Neural progenitor cell (in vitro differentiated cells): ENCODE data around the gene ALOX12B.
A peak's percentile ranks its signal among the peaks of the same experiment; 100 is the strongest.

Experiments used
- EZH2phosphoT487 ChIP-seq: fragments of 200-600 bp; sonication (generic); IDR thresholded peaks from 2 replicates; pipeline ENCODE4 v1.6.1; 2017; ENCODE audit warnings: antibody characterized with exemption
- TF ChIP-seq, protein P1 (sequence below): fragments of 200-600 bp; sonication (generic); IDR thresholded peaks from 2 replicates; pipeline ENCODE4 v1.5.1; 2017; ENCODE audit warnings: antibody characterized with exemption, mild to moderate bottlenecking

DNA sequence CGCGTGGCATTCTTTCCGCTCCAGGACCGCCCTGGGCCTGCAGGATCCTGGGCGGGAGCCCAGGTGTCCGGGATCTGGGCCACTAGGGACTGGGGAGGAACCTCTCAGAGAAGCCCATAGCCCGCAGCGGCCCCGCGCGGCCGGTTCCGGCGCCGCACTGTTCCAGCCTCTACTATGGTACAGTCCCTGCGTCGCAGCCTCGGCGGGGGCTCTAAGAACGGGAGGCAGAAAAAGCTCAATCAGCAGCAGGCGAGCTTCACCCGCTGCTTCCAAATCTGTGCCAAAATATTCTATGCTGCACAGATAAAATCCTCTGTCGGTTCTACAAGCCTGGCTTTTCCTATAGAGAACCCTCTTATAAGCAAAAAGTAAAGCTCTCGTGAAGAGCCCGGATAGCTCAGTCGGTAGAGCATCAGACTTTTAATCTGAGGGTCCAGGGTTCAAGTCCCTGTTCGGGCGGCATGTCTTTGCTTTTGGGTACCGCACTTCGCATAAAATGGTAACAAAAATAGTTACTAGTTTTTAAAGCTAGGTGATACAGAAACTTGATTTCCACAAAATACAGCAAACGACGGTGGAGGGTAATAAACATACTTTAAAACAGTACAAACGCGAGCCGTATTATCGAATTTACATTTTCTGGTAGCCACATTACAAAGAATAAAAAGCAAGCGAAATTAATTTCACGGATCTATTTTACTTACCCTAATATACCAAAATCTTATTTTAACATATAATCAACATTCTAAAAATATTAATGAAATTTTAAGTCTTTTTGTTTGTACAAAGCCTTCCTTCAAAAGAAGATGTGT is 31.5 kb upstream of the ALOX12B start:
- TF ChIP-seq, protein P1, sequence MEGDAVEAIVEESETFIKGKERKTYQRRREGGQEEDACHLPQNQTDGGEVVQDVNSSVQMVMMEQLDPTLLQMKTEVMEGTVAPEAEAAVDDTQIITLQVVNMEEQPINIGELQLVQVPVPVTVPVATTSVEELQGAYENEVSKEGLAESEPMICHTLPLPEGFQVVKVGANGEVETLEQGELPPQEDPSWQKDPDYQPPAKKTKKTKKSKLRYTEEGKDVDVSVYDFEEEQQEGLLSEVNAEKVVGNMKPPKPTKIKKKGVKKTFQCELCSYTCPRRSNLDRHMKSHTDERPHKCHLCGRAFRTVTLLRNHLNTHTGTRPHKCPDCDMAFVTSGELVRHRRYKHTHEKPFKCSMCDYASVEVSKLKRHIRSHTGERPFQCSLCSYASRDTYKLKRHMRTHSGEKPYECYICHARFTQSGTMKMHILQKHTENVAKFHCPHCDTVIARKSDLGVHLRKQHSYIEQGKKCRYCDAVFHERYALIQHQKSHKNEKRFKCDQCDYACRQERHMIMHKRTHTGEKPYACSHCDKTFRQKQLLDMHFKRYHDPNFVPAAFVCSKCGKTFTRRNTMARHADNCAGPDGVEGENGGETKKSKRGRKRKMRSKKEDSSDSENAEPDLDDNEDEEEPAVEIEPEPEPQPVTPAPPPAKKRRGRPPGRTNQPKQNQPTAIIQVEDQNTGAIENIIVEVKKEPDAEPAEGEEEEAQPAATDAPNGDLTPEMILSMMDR, result peak; percentile 93
- TF ChIP-seq EZH2phosphoT487, result no peak
